HG02798 (cell line): ENCODE measurements around the gene SNX33.
"Not testable (repeated sequence)": the region's sequence is repeated elsewhere in the genome, so short reads cannot be mapped to it uniquely, and the experiment has no call there.

Source experiments
- ATAC-seq: cut with Tn5 transposase; IDR thresholded peaks from one replicate; pipeline ENCODE4 v1.9.1; 2021; ENCODE audit warnings: mild to moderate bottlenecking; ENCODE audit not compliant: unreplicated experiment, poor library complexity

Gene SNX33

GRCh38 chr15:75696854-75697259, 49.1 kb downstream of the SNX33 start:
- no peak for ATAC-seq

- ATAC-seq, result no peak
Observed at GRCh38 chr15:75697523-75697922, 49.8 kb downstream of the SNX33 start.

- not testable (repeated sequence) for ATAC-seq
Observed at GRCh38 chr15:75697974-75698747, 50.4 kb downstream of the SNX33 start.

GRCh38 chr15:75699517-75699916, 51.8 kb downstream of the SNX33 start:
- not testable (repeated sequence) for ATAC-seq

- not testable (repeated sequence) for ATAC-seq
Observed at GRCh38 chr15:75699961-75700874, 52.5 kb downstream of the SNX33 start.

GRCh38 chr15:75701071-75702003, 53.6 kb downstream of the SNX33 start:
- not testable (repeated sequence) for ATAC-seq

- no peak for ATAC-seq
Observed at GRCh38 chr15:75702436-75702835, 54.7 kb downstream of the SNX33 start.

- not testable (repeated sequence) for ATAC-seq
Observed at GRCh38 chr15:75703440-75704262, 55.9 kb downstream of the SNX33 start.

GRCh38 chr15:75704263-75704615, 56.5 kb downstream of the SNX33 start:
- ATAC-seq, result no peak

- ATAC-seq, result no peak
Observed at GRCh38 chr15:75704618-75705017, 56.9 kb downstream of the SNX33 start.

- ATAC-seq, result not testable (repeated sequence)
Observed at GRCh38 chr15:75705375-75705774, 57.7 kb downstream of the SNX33 start.

GRCh38 chr15:75705854-75706681, 58.4 kb downstream of the SNX33 start:
- ATAC-seq, result no peak

GRCh38 chr15:75706682-75706954, 58.9 kb downstream of the SNX33 start:
- ATAC-seq, result no peak

- not testable (repeated sequence) for ATAC-seq
Observed at GRCh38 chr15:75709458-75709857, 61.7 kb downstream of the SNX33 start.

GRCh38 chr15:75710874-75711273, 63.2 kb downstream of the SNX33 start:
- ATAC-seq, result not testable (repeated sequence)

- ATAC-seq, result not testable (repeated sequence)
Observed at GRCh38 chr15:75711495-75711894, 63.8 kb downstream of the SNX33 start.
